NB4 (cell line): ENCODE data around the gene NCF4.

Experiments
- CTCF ChIP-seq: IDR thresholded peaks from one replicate; pipeline ENCODE4 v1.5.1; 2012; ENCODE audit warnings: low read depth, low read length
- POLR2A ChIP-seq: IDR thresholded peaks from 2 replicates; pipeline ENCODE4 v1.6.1; 2011; ENCODE audit warnings: mild to moderate bottlenecking; ENCODE audit not compliant: insufficient read length; ENCODE audit errors: extremely low read depth

GRCh38 chr22:36814801-36815200, 46.0 kb upstream of the NCF4 start:
- TF ChIP-seq CTCF, result no peak
- no peak for TF ChIP-seq POLR2A
